22Rv1 (cell line): ENCODE data around the gene HOXA10.

Experiments used
- CTCF ChIP-seq: fragments of 450-650 bp; IDR thresholded peaks from 2 replicates; pipeline ENCODE4 v1.5.1; 2017; ENCODE audit warnings: mild to moderate bottlenecking
- ZFX ChIP-seq: fragments of 450-650 bp; IDR thresholded peaks from 2 replicates; pipeline ENCODE4 v1.6.1; 2017; ENCODE audit warnings: antibody characterized with exemption, borderline replicate concordance

GRCh38 chr7:27146491-27147198 lies 27.5 kb downstream of the HOXA10 start:
- no peak for TF ChIP-seq CTCF
- no peak for TF ChIP-seq ZFX
